HL-60 (cell line): ENCODE data around the gene STEAP4.

Experiments
- CTCF ChIP-seq: IDR thresholded peaks from one replicate; pipeline ENCODE4 v1.5.1; 2011; ENCODE audit warnings: low read length, control low read depth, inconsistent platforms; ENCODE audit not compliant: insufficient read depth
- POLR2AphosphoS5 ChIP-seq: IDR thresholded peaks from 2 replicates; pipeline ENCODE4 v1.6.1; 2012; ENCODE audit warnings: low read depth
- REST ChIP-seq: IDR thresholded peaks from 2 replicates; pipeline ENCODE4 v1.6.1; 2012; ENCODE audit warnings: low read depth; ENCODE audit not compliant: insufficient replicate concordance

- no peak for TF ChIP-seq CTCF
- no peak for TF ChIP-seq POLR2AphosphoS5
- no peak for TF ChIP-seq REST
These were observed 53.1 kb downstream of the STEAP4 start for GRCh38 chr7:88253640-88254039.
